Tibial nerve (tissue), 4 donors: ENCODE measurements around the gene NSD2. TPM values are rescaled to one million over a fixed set of nuclear protein-coding genes. Genes with fewer than 3 reads are reported as not detected.

ENCODE experiments used
- DNase-seq, 2 donors: peaks; one replicate each; pipeline ENCODE4 v3.0.0-alpha.2; 2019; ENCODE audit warnings: low spot score in 2 of 2
- H3K27ac ChIP-seq, 4 donors: fragments of 200-600 bp; sonication (generic) in 3 of 4; one replicate each; pipeline ENCODE4 v1.5.1; 2017 to 2019; ENCODE audit warnings: mild to moderate bottlenecking in 1 of 4
- H3K27me3 ChIP-seq, 2 donors: fragments of 200-600 bp; sonication (generic) in 1 of 2; one replicate each; pipeline versions ENCODE4 v1.5.1 to v1.6.0; 2017 to 2019
- H3K36me3 ChIP-seq, 3 donors: fragments of 200-600 bp; sonication (generic); one replicate each; pipeline ENCODE4 v1.5.1; 2018 to 2019
- H3K4me1 ChIP-seq, 4 donors: fragments of 200-600 bp; sonication (generic) in 3 of 4; one replicate each; pipeline ENCODE4 v1.5.1; 2017 to 2019
- H3K4me3 ChIP-seq, 4 donors: fragments of 200-600 bp; sonication (generic) in 3 of 4; one replicate each; pipeline ENCODE4 v1.5.1; 2017 to 2019; ENCODE audit warnings: mild to moderate bottlenecking in 1 of 4, moderate library complexity in 1 of 4
- H3K9me3 ChIP-seq, 4 donors: fragments of 200-600 bp; sonication (generic) in 3 of 4; one replicate each; pipeline ENCODE4 v1.5.1; 2017 to 2019
- CTCF ChIP-seq, 5 experiments: fragments of 200-600 bp in 3 of 5; fragments of 450-650 bp in 2 of 5; sonication (generic) in 3 of 5; IDR thresholded peaks; one replicate each; pipeline ENCODE4 v1.5.1; 2016 to 2019; ENCODE audit warnings: antibody characterized with exemption in 5 of 5, mild to moderate bottlenecking in 3 of 5, moderate library complexity in 2 of 5
- EP300 ChIP-seq, 2 donors: sonication (generic); formaldehyde crosslinking; IDR thresholded peaks; one replicate each; pipeline ENCODE4 v1.6.1; 2017; ENCODE audit warnings: antibody characterized with exemption in 2 of 2, mild to moderate bottlenecking in 1 of 2
- POLR2A ChIP-seq, 2 donors: fragments of 450-650 bp; IDR thresholded peaks; one replicate each; pipeline ENCODE4 v1.6.1; 2017; ENCODE audit warnings: antibody characterized with exemption in 2 of 2, mild to moderate bottlenecking in 2 of 2, moderate library complexity in 2 of 2
- WGBS, 2 donors: methylation state at CpG; one replicate each; pipeline ENCODE4 v1.1.5; 2018; 5-methylcytosine and 5-hydroxymethylcytosine counted together
- total RNA-seq, 4 donors: library from RNA; depleted of rRNA; stranded (reverse); fragments of >200 nt; gene quantifications; one replicate each; pipeline ENCODE4 v1.1.0, GENCODE V29; 2016

The NSD2 gene
- total RNA-seq, 4 donors from 2014 or later: 27.2 to 45.6 (median 32.2) TPM

DNA sequence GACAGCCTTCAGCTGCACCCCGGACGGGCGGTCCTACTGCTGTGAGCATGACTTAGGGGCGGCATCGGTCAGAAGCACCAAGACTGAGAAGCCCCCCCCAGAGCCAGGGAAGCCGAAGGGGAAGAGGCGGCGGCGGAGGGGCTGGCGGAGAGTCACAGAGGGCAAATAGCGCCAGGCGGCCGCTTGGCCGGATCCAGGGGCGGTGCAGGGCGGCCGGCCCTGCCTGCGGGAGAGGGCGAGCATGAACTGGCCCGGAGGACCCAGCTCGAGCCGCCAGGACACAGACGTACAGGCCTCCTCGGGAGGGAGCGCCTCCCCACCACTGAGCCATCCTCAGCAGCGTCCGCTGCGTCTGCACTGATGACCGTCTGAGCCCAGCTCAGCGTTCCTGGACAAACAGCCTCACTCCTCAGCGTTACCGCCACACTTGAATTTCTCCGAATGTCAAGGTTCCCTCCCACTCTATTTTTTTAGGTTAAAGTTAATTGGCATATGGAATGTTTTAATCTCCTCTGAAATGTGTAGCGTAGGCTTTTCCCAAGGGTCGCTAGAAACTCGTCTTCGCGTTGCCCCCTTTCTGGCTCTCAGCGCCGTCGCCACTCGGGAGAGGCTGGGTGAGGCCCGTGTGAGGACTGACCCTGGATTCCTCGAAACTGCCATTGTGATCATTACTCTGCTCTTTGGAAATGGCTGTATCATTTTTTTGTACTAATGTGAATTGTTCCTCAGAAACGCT is 107.7 kb downstream of the NSD2 start:
- Histone ChIP-seq H3K9me3 (no peaks in the 10 kb centered on the region), H3K4me1 (peaks cover 0 to 5% (median 0%) of the 10 kb centered on the region in 4 donors), H3K27ac (no peak overlapping the region), H3K27me3 (no peaks in the 10 kb centered on the region), H3K4me3 (no peak overlapping the region), H3K36me3 (peaks cover 0 to 98% (median 19%) of the 10 kb centered on the region in 3 donors)
- 86 to 89% methylated on average over 35 to 44 of the region's 45 CpGs for WGBS, 2 donors
- DNase-seq: no peak
- TF ChIP-seq CTCF (IDR thresholded peaks at IDR 0.05) (no peak), POLR2A (IDR thresholded peaks at IDR 0.05) (no peak), EP300 (IDR thresholded peaks at IDR 0.05) (no peak)

- no peak for DNase-seq
- 87 to 88% methylated on average over 22 of the region's 22 CpGs for WGBS, 2 donors
Observed at GRCh38 chr4:1979477-1980196, 108.4 kb downstream of the NSD2 start.

DNA sequence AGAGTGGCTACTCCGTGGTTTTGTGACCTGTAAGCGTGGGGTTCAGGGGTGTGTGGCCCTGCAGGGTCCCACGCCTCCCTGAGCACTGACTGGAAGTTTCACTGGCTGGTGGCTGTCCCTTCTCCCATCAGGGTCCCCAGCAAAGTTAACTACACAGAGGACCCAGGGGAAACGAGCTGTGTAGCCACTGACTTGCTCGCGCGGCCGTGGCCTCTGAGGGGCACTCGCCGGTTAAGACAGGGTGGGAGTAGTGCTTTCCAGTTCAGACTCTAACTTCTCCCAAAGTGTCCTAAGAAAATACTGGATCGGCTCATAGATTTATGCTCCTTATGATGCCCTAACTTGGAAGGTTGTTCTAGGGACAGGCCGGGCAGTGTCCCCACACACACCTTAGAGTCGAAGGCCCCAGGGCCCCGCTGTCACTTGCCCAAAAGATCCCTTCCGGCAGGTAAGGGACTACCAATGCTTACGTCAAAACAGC is 109.4 kb downstream of the NSD2 start:
- Histone ChIP-seq H3K4me3 (no peak overlapping the region), H3K4me1 (peaks cover 0 to 5% (median 0%) of the 10 kb centered on the region in 4 donors), H3K27ac (no peak overlapping the region), H3K9me3 (no peaks in the 10 kb centered on the region), H3K36me3 (peaks cover 0 to 98% (median 26%) of the 10 kb centered on the region in 3 donors), H3K27me3 (no peaks in the 10 kb centered on the region)
- no peak for DNase-seq
- TF ChIP-seq POLR2A (IDR thresholded peaks at IDR 0.05): no peak
- no peak for TF ChIP-seq EP300 (IDR thresholded peaks at IDR 0.05)
- TF ChIP-seq CTCF (IDR thresholded peaks at IDR 0.05): no peak
- WGBS, 2 donors: 93 to 95% methylated on average over 16 of the region's 16 CpGs

More at GRCh38 chr4:1979477-1980196, 108.4 kb downstream of the NSD2 start:
- TF ChIP-seq CTCF (IDR thresholded peaks at IDR 0.05) (no peak), EP300 (IDR thresholded peaks at IDR 0.05) (no peak), POLR2A (IDR thresholded peaks at IDR 0.05) (no peak)
- no peak overlapping the region for H3K4me3 ChIP-seq
- no peak overlapping the region for H3K27ac ChIP-seq
- no peaks in the 10 kb centered on the region for H3K9me3 ChIP-seq
- H3K4me1 ChIP-seq: peaks cover 0 to 5% (median 0%) of the 10 kb centered on the region in 4 donors
- H3K27me3 ChIP-seq: no peaks in the 10 kb centered on the region
- H3K36me3 ChIP-seq: peaks cover 0 to 98% (median 26%) of the 10 kb centered on the region in 3 donors

- Histone ChIP-seq H3K27ac (no peak overlapping the region), H3K4me1 (peaks cover 0 to 5% (median 0%) of the 10 kb centered on the region in 4 donors), H3K4me3 (no peak overlapping the region), H3K27me3 (no peaks in the 10 kb centered on the region), H3K9me3 (no peaks in the 10 kb centered on the region), H3K36me3 (peaks cover 2 to 98% (median 30%) of the 10 kb centered on the region in 3 donors)
- 77 to 78% methylated on average over 22 of the region's 22 CpGs for whole genome bisulfite sequencing, 2 donors
- no peak for DNase-seq
- TF ChIP-seq CTCF (IDR thresholded peaks at IDR 0.05) (no peak), EP300 (IDR thresholded peaks at IDR 0.05) (no peak), POLR2A (IDR thresholded peaks at IDR 0.05) (no peak)
Observed at GRCh38 chr4:1981251-1982058, 110.3 kb downstream of the NSD2 start.
